Fibroblast of the aortic adventitia (primary cell): ENCODE results near the gene GRSF1. TPM values are rescaled to one million over a fixed set of nuclear protein-coding genes. Genes with fewer than 3 reads are reported as not detected.

Source experiments
- small RNA-seq: library from RNA; depleted of rRNA; stranded (forward); fragments of <200 nt; gene quantifications from one replicate; pipeline ENCODE3, GENCODE V24; 2012
- total RNA-seq: library from RNA; depleted of rRNA; stranded (reverse); fragments of >200 nt; gene quantifications from 2 replicates; pipeline ENCODE4 v1.2.3, GENCODE V29; 2012; ENCODE audit warnings: low replicate concordance

GRSF1 gene
- total RNA-seq, 1 donor: 75.3 TPM

Small RNAs within 50 kb of the gene (small RNA-seq; reads per million reads assigned to genes)
- gene RF00026 (not detected), gene RNU6-891P (not detected)

Other genes with a start within 250 kb of the GRSF1 start
- not detected in 2 replicates for gene AMBN, start 247.6 kb downstream of the GRSF1 start, total RNA-seq
- gene ENAM, start 211.1 kb downstream of the GRSF1 start, total RNA-seq: 0.18 TPM in 1 of 2 replicates, not detected in the other
- 0.99 and 18.2 TPM in 2 replicates for gene JCHAIN, start 173.4 kb downstream of the GRSF1 start, total RNA-seq
- 22.5 and 30.6 TPM in 2 replicates for gene UTP3, start 151.4 kb downstream of the GRSF1 start, total RNA-seq
- gene RUFY3, start 117.9 kb downstream of the GRSF1 start, total RNA-seq: 64.8 and 116 TPM in 2 replicates
- 7.4 and 11.8 TPM in 2 replicates for gene MOB1B, start 62.5 kb upstream of the GRSF1 start, total RNA-seq
- 3.8 and 35.2 TPM in 2 replicates for gene DCK, start 153.8 kb upstream of the GRSF1 start, total RNA-seq